Femur (tissue), 1 donor: Measurements from ENCODE around the gene TM2D1.
"Not testable (repeated sequence)": the region's sequence is repeated elsewhere in the genome, so short reads cannot be mapped to it uniquely, and the experiment has no call there.

ENCODE experiments used
- DNase-seq: peaks from one replicate; pipeline ENCODE4 v3.0.0-alpha.2; 2017

Gene TM2D1

DNA sequence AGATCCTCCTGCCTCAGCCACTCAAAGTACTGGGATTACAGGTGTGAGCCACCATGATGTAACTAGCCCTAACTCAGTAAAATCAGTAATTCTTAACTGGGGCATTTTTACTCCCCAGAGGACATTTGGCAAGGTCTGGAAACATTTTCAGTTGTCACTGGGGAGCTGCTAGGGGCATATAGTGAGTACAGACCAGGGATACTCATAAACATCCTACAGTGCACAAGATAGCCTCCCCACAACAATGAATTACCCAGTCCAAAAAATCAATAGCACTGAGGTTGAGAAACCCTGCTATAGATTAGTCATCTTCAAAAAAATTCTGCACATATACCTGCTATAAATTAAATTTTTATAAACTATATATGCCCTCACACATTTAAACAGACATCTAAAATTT, 13.0 kb downstream of the TM2D1 start:
- DNase-seq: no peak

GRCh38 chr1:61711257-61711656, 13.7 kb downstream of the TM2D1 start:
- DNase-seq: not testable (repeated sequence)

- DNase-seq: no peak
Observed at GRCh38 chr1:61709908-61710289, 15.0 kb downstream of the TM2D1 start.

GRCh38 chr1:61708953-61709907, 15.7 kb downstream of the TM2D1 start:
- no peak for DNase-seq

- DNase-seq: no peak
Observed at GRCh38 chr1:61699911-61700851, 24.8 kb downstream of the TM2D1 start.

DNA sequence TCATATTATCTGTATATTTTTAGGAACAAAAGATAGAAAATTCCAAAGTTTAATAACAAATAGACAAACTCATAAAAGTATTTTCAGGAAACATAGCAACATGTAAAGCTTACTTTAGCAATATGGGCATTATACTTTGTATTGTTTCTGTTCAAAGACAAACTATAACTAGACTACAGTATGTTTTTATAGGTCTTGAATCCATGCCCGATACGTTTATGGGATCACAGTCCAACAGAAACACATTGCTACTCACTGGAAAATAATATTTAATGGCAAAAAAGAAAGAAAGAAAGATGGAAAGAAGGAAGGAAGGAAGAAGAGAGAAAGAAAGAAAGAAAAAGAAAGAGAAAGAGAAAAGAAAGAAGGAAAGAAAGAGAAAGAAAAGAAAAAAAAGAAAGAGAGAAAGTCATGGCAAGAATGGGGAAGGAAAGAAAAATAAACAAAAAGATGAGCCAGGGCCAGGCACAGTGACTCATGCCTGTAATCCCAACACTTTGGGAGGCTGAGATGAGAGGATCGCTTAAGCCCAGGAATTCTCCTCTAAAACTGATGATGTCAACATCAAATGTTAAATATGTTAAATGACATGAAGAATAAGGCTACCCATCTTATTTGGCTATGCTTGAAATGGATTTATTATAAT, 32.7 kb downstream of the TM2D1 start:
- DNase-seq: no peak

- no peak for DNase-seq
Observed at GRCh38 chr1:61687901-61688300, 37.0 kb downstream of the TM2D1 start.

GRCh38 chr1:61682891-61683290, 42.0 kb downstream of the TM2D1 start:
- no peak for DNase-seq

- no peak for DNase-seq
Observed at GRCh38 chr1:61680500-61680899, 44.4 kb downstream of the TM2D1 start.

- DNase-seq: not testable (repeated sequence)
Observed at GRCh38 chr1:61676881-61677280, 48.1 kb downstream of the TM2D1 start.

- no peak for DNase-seq
Observed at GRCh38 chr1:61674221-61674620, 50.7 kb downstream of the TM2D1 start.

- no peak for DNase-seq
Observed at GRCh38 chr1:61672376-61672775, 52.6 kb downstream of the TM2D1 start.

DNA sequence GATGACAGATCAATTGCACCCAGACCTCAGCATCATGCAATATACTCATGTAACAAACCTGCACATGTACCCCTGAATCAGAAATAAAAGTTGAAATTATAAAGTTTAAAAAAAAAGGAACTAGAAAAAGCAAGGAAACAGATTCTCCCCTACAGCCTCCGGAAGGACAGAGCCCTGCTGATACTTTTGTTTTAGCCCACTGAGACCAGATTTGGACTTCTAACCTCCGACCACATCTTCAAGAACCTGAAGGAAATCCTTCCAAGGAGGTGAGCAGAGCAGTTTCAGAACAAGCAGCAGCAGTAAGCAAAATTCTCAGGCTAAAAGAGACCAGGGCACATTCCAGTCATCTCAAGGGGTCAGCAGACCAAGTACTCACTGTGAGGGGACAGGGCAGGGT, 54.5 kb downstream of the TM2D1 start:
- DNase-seq: no peak

DNA sequence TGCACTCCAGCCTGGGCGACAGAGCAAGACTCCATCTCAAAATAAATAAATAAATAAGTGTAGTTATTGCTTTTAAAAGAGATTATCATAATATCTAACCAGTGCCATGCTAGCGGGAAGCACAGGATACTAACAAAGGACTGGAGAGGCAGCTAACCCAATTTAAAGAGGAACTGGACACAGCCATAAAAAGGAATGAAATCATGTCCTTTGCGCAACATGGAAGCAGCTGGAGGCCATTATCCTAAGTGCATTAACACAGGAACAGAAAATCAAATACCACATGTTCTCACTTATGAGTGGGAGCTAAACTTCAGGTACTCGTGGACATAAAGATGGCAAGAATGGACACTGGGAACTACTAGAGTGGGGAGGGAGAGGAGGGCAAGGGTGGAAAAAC, 54.9 kb downstream of the TM2D1 start:
- no peak for DNase-seq

- no peak for DNase-seq
Observed at GRCh38 chr1:61659061-61659460, 65.9 kb downstream of the TM2D1 start.

- DNase-seq: no peak
Observed at GRCh38 chr1:61655453-61655852, 69.5 kb downstream of the TM2D1 start.

DNA sequence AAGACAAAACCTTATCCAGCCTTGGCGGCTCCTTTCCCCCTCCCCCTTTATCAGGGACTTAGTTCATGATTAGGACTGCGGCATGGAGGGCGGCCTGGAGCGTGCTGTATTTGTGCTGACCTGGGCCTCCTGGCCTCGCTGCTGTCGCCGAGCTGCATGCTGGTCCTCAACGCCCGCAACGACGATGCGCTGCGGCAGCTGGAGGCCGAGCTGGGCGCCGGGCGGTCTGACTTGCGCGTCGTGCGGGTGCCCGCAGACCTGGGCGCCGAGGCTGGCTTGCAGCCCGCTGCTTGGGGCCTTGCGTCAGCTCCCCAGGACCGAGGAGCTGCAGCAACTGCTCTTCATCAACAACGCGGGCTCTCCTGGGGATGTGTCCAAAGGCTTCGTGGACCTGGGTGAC, 70.9 kb downstream of the TM2D1 start:
- DNase-seq: no peak

DNA sequence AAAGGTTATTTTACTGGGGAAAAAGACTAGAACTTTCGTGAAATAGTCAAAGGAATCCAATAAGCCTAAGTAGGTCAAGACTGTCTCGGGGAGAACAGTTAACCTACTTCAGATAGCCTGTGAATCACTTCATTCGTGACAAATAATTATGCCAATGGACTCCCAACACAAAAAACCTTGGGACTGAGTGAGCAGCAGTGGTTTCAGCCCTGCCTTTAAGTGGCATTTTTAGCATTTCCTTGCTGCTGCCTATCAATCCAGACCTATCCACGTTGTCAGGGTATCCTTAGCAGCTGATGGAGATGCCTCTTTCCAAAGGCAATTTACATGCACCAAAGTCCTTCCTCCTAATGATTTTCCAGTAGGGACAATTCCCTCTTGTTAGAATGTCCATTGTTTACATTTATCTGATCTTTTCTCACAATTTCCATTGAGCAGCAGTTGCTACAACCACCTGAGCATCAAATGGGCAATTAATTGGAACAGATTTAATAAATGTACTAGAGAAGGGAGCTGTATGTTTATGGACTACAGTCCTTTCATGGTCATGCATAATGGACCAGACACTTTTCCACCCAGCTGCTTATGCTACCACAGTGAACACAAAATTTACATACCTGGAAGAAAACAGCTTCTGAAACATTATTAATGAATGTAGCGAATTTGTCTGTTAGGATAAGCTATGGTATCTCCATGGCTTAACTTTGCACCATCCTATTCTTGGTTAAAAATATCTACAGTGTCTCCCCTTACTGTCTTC, 75.8 kb downstream of the TM2D1 start:
- no peak for DNase-seq

- DNase-seq: no peak
Observed at GRCh38 chr1:61647142-61647541, 77.8 kb downstream of the TM2D1 start.

DNA sequence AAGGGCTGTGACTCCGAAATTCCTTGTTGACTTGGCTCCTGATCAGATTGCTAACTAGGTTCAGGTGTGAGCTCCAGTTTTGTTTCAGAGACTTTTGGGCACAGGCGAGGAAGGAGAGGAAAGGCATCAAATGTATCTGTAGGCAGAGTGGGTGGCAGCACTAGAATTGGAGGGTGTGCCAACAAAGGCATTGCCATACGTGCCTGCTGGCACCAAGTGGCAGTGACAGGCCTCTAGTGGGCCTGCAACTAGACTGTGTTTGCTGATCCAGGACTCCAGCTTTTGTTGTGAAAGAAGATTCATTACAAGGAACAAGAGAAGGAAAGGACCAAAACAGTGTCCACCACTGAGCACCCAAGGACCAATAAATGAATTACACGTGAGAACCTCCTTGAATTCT, 79.5 kb downstream of the TM2D1 start:
- no peak for DNase-seq

DNA sequence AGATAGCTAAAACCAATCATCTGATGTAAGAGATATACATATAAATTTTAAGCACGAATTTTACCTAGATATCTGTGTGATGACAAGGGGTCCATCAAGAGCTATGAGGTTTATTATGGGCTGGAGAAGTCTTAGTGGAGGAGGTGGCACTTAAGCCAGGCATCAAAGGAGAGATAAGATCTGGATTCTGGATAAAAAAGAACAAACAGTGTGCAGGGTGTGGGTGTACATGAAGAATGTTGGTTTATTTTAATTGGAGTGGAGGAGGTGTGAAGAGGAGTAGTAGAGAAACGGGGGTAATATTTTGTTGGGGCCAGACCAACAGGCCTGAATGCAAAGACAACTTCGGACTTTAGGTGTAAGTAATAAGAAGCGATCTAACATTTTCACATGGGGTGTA, 80.6 kb downstream of the TM2D1 start:
- DNase-seq: no peak

DNA sequence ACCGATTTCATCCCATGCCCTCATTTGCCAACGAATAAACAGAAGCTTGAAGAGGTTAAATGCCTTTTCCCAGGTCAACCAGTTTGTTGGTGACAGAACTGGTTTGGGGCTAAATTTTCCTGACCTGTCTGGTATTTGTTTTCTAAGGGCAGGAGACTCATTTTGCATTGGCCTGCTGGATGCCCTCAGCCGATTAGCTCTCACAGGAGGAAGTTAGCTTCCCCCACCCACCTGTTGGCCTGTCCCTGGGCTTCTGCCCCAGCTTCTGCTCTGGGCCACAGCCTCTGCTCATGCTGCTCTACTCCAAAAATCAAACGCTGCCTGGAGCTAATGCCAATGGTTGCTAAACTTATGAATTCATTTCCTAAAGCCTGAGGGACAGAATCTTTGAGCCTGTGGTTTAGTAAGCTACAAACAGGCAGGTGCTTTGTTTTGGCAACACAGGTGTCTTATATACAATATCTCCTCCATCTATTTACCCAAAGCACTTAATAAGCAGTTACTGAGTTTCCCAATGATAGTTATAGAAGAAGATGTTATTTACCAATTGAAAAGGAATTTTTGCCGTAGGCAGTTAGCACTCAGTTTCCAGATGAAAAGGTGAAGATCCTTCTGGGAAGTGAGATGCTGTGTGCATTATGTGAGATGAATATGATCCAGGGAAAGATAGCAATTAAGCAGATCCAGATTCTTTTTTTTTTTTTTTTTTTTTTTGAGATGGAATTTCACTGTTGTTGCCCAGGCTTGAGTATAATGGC, 82.3 kb downstream of the TM2D1 start:
- no peak for DNase-seq
